Esophagus squamous epithelium (tissue), 4 donors: ENCODE data around the gene ZBTB48.

ENCODE experiments used
- POLR2A ChIP-seq, 4 donors: fragments of 450-650 bp; IDR thresholded peaks; one replicate each; pipeline ENCODE4 v1.6.1; 2017; ENCODE audit warnings: antibody characterized with exemption in 4 of 4, mild to moderate bottlenecking in 4 of 4, moderate library complexity in 3 of 4
- TF ChIP-seq, protein P1 (sequence below), 6 experiments: fragments of 450-650 bp in 4 of 6; fragments of 200-600 bp in 2 of 6; sonication (generic) in 2 of 6; IDR thresholded peaks; one replicate each; pipeline ENCODE4 v1.5.1; 2016 to 2019; ENCODE audit warnings: antibody characterized with exemption in 6 of 6, mild to moderate bottlenecking in 4 of 6, moderate library complexity in 4 of 6

DNA sequence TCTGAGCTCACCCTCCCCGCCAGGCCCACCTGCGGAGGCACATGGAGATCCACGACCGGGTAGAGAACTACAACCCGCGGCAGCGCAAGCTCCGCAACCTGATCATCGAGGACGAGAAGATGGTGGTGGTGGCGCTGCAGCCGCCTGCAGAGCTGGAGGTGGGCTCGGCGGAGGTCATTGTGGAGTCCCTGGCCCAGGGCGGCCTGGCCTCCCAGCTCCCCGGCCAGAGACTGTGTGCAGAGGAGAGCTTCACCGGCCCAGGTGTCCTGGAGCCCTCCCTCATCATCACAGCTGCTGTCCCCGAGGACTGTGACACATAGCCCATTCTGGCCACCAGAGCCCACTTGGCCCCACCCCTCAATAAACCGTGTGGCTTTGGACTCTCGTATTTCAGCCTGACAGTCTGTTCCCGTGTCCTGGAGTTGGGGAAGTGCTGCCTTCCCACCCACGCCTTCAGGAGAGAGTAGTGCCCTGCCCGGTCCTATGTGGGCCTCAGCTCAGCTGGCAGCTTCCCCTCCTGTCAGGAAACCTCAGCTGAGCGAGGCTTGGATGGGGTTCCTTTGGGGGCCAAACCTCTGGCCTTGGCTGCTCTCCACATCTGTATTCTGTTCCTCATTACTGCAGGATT, 9.2 kb downstream of the ZBTB48 start:
- TF ChIP-seq, protein P1, sequence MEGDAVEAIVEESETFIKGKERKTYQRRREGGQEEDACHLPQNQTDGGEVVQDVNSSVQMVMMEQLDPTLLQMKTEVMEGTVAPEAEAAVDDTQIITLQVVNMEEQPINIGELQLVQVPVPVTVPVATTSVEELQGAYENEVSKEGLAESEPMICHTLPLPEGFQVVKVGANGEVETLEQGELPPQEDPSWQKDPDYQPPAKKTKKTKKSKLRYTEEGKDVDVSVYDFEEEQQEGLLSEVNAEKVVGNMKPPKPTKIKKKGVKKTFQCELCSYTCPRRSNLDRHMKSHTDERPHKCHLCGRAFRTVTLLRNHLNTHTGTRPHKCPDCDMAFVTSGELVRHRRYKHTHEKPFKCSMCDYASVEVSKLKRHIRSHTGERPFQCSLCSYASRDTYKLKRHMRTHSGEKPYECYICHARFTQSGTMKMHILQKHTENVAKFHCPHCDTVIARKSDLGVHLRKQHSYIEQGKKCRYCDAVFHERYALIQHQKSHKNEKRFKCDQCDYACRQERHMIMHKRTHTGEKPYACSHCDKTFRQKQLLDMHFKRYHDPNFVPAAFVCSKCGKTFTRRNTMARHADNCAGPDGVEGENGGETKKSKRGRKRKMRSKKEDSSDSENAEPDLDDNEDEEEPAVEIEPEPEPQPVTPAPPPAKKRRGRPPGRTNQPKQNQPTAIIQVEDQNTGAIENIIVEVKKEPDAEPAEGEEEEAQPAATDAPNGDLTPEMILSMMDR (IDR thresholded peaks at IDR 0.05), result no peak
- no peak for TF ChIP-seq POLR2A (IDR thresholded peaks at IDR 0.05)
